Measurements from ENCODE around the gene B3GALT2. TPM values are rescaled to one million over a fixed set of nuclear protein-coding genes. Genes with fewer than 3 reads are reported as not detected.

The B3GALT2 gene
- total and polyA plus RNA-seq, 9 of the 15 experiments (the other 6 are each of a cell fraction or from before 2014, with no cell fraction given), result 0.03 TPM; not detected in 8

DNA sequence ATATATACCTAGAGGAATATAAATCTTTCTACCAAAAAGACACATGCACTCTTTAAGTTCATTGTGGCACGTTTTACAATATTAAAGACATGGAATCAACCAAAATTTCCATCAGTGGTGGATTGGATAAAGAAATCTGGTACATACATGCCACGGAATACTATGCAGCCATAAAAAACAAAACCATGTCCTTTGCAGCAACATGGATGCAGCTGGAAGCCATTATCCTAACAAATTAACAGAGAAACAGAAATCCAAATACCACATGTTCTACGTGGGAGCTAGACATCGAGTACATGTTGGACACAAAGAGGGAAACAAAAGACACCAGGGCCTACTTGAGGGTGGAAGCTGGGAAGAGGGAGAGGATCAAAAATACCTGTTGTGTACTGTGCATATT is 33.0 kb upstream of the B3GALT2 start:
- DNase-seq (ENCODE audit: extremely low read depth in 1 of 4, low spot score in 3 of 4) (no peak), FAIRE-seq (no peak), ATAC-seq (peak; percentile 47; the same call in 2 of the 3 replicates)
- Histone ChIP-seq H2AFZ (ENCODE audit: low read depth, low read length) (no peak overlapping the region), H3K36me3 (ENCODE audit: control insufficient read depth, insufficient read depth, low read length) (peaks cover 42% of the 10 kb centered on the region; the same call in 2 of the 3 replicates), H3K9ac (ENCODE audit: insufficient read depth in 1 of 2, low read depth in 2 of 2, low read length in 2 of 2) (no peak overlapping the region), H3K79me2 (ENCODE audit: control insufficient read depth, insufficient read depth, low read length) (no peaks in the 10 kb centered on the region; the same call in 2 of the 3 replicates), H3K27me3 (ENCODE audit: control insufficient read depth in 2 of 2, insufficient read depth in 2 of 2, low read length in 2 of 2) (no peaks in the 10 kb centered on the region), H3K4me2 (ENCODE audit: insufficient read depth, low read length) (no peak overlapping the region), H3K4me3 (no peak overlapping the region), H3K4me1 (replicated peaks in 1 of 2; ENCODE audit: control insufficient read depth in 2 of 2, insufficient read depth in 2 of 2, low read length in 2 of 2) (no peaks in the 10 kb centered on the region), H3K9me1 (ENCODE audit: control insufficient read depth, insufficient read depth, low read length) (no peaks in the 10 kb centered on the region), H3K9me3 (replicated peaks; ENCODE audit: control insufficient read depth, insufficient read depth, low read depth, low read length) (no peaks in the 10 kb centered on the region), H4K20me1 (replicated peaks; ENCODE audit: control insufficient read depth, insufficient read depth, low read length) (no peaks in the 10 kb centered on the region), H3K27ac (ENCODE audit: extremely low read depth, low read depth, low read length) (no peak overlapping the region)
- in situ Hi-C loops (cut with MboI) (no loop called here), intact Hi-C loops (cut with micrococcal nuclease) (no loop called here)
- BruUV-seq (replicated peaks), result no TSS peak
- CTCF ChIA-PET (ENCODE audit: low intra/inter-chr PET ratio), result no interaction called here
- WGBS (ENCODE audit: insufficient coverage, low coverage, missing lambda C conversion rate), result 73% methylated on average over 4 of the region's 4 CpGs
- POLR2A ChIA-PET, result interaction anchor here (0.6 kb wide), 1 partner anchor 161 kb away, joined by 3 read pairs; no protein-coding TSS in a partner anchor
- no peak for TF ChIP-seq SRF (CRISPR knock-in tag; IDR thresholded peaks at IDR 0.05)
- TF ChIP-seq ZNF146 (CRISPR knock-in tag; IDR thresholded peaks at IDR 0.05; ENCODE audit: unreplicated experiment), result peak; percentile 74

GRCh38 chr1:193216920-193217319 is 30.5 kb upstream of the B3GALT2 start:
- Histone ChIP-seq H2AFZ (ENCODE audit: low read depth, low read length) (no peak overlapping the region), H3K27me3 (ENCODE audit: control insufficient read depth in 2 of 2, insufficient read depth in 2 of 2, low read length in 2 of 2) (no peaks in the 10 kb centered on the region), H3K79me2 (ENCODE audit: control insufficient read depth, insufficient read depth, low read length) (no peaks in the 10 kb centered on the region; the same call in 2 of the 3 replicates), H4K20me1 (replicated peaks; ENCODE audit: control insufficient read depth, insufficient read depth, low read length) (no peaks in the 10 kb centered on the region), H3K4me1 (replicated peaks in 1 of 2; ENCODE audit: control insufficient read depth in 2 of 2, insufficient read depth in 2 of 2, low read length in 2 of 2) (no peaks in the 10 kb centered on the region), H3K9me3 (replicated peaks; ENCODE audit: control insufficient read depth, insufficient read depth, low read depth, low read length) (no peaks in the 10 kb centered on the region), H3K36me3 (ENCODE audit: control insufficient read depth, insufficient read depth, low read length) (peaks cover 60% of the 10 kb centered on the region; the same call in 2 of the 3 replicates), H3K4me3 (no peak overlapping the region), H3K9me1 (ENCODE audit: control insufficient read depth, insufficient read depth, low read length) (no peaks in the 10 kb centered on the region), H3K27ac (ENCODE audit: extremely low read depth, low read depth, low read length) (no peak overlapping the region), H3K4me2 (ENCODE audit: insufficient read depth, low read length) (no peak overlapping the region), H3K9ac (ENCODE audit: insufficient read depth in 1 of 2, low read depth in 2 of 2, low read length in 2 of 2) (no peak overlapping the region)
- in situ Hi-C loops (cut with MboI), result no loop called here
- ChIA-PET CTCF (ENCODE audit: low intra/inter-chr PET ratio) (no interaction called here), POLR2A (interaction anchor here (1.1 to 1.3 kb wide), 2 partner anchors 12 to 37 kb away, joined by 3 read pairs; no protein-coding TSS in a partner anchor)
- DNase-seq (ENCODE audit: extremely low read depth in 1 of 4, low spot score in 3 of 4) (no peak), FAIRE-seq (no peak), ATAC-seq (peak; percentile 25; the same call in 2 of the 3 replicates)
- BruUV-seq (replicated peaks), result no TSS peak
- 88% methylated on average over 8 of the region's 8 CpGs for WGBS (ENCODE audit: insufficient coverage, low coverage, missing lambda C conversion rate)
- intact Hi-C loops (cut with micrococcal nuclease), result no loop called here
- TF ChIP-seq KDM1A (IDR thresholded peaks at IDR 0.05), result no peak
- TF ChIP-seq NUFIP1 (IDR thresholded peaks at IDR 0.05; ENCODE audit: partially characterized antibody), result no peak
- TF ChIP-seq, protein P1, sequence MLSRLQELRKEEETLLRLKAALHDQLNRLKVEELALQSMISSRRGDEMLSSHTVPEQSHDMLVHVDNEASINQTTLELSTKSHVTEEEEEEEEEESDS (CRISPR knock-in tag; IDR thresholded peaks at IDR 0.05), result no peak
- TF ChIP-seq SMAD2 (IDR thresholded peaks at IDR 0.05; ENCODE audit: low read depth, low read length), result no peak
- TF ChIP-seq, protein P2, sequence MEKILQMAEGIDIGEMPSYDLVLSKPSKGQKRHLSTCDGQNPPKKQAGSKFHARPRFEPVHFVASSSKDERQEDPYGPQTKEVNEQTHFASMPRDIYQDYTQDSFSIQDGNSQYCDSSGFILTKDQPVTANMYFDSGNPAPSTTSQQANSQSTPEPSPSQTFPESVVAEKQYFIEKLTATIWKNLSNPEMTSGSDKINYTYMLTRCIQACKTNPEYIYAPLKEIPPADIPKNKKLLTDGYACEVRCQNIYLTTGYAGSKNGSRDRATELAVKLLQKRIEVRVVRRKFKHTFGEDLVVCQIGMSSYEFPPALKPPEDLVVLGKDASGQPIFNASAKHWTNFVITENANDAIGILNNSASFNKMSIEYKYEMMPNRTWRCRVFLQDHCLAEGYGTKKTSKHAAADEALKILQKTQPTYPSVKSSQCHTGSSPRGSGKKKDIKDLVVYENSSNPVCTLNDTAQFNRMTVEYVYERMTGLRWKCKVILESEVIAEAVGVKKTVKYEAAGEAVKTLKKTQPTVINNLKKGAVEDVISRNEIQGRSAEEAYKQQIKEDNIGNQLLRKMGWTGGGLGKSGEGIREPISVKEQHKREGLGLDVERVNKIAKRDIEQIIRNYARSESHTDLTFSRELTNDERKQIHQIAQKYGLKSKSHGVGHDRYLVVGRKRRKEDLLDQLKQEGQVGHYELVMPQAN (IDR thresholded peaks at IDR 0.05; ENCODE audit: borderline replicate concordance), result no peak
- no peak for TF ChIP-seq ZNF57 (CRISPR knock-in tag; IDR thresholded peaks at IDR 0.05)
- TF ChIP-seq, protein P3, sequence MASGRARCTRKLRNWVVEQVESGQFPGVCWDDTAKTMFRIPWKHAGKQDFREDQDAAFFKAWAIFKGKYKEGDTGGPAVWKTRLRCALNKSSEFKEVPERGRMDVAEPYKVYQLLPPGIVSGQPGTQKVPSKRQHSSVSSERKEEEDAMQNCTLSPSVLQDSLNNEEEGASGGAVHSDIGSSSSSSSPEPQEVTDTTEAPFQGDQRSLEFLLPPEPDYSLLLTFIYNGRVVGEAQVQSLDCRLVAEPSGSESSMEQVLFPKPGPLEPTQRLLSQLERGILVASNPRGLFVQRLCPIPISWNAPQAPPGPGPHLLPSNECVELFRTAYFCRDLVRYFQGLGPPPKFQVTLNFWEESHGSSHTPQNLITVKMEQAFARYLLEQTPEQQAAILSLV (tag; IDR thresholded peaks at IDR 0.05), result no peak
- TF ChIP-seq PHTF2 (CRISPR knock-in tag; IDR thresholded peaks at IDR 0.05), result no peak
- no peak for TF ChIP-seq CBX3 (IDR thresholded peaks at IDR 0.05; ENCODE audit: borderline replicate concordance in 1 of 2, low read length in 2 of 2)
- TF ChIP-seq MEF2A (IDR thresholded peaks at IDR 0.05; ENCODE audit: control insufficient read depth, low read depth, low read length), result no peak
- no peak for TF ChIP-seq ZEB2 (IDR thresholded peaks at IDR 0.05)
